ENCODE results near the gene CMBL. TPM values are rescaled to one million over a fixed set of nuclear protein-coding genes. Genes with fewer than 3 reads are reported as not detected.
A peak's percentile ranks its signal among the peaks of the same experiment; 100 is the strongest.

The CMBL gene
- polyA plus RNA-seq, 5 donors, result 18.8 to 22.8 (median 22.0) TPM

GRCh38 chr5:10335711-10336470, 28.2 kb upstream of the CMBL start:
- no peak for DNase-seq

DNA sequence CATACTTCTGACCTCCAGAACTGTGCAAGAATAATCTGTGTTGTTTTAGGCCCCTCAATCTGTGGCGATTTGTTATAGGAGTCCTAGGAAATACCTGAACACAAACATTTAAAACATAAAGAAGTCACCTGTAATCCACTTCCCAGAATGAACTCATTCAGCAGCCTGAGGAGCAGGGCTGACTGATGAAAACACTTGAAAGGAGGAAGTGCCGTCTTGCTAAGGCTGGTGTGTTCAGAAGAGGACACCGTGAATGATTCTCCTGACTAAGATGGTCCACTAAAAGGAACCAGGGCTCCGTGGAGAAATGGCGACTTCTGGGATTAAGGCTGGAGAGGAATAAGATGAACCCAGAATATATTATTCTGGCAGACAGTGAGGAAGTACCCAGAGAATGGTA, 27.1 kb upstream of the CMBL start:
- no peak for DNase-seq

DNA sequence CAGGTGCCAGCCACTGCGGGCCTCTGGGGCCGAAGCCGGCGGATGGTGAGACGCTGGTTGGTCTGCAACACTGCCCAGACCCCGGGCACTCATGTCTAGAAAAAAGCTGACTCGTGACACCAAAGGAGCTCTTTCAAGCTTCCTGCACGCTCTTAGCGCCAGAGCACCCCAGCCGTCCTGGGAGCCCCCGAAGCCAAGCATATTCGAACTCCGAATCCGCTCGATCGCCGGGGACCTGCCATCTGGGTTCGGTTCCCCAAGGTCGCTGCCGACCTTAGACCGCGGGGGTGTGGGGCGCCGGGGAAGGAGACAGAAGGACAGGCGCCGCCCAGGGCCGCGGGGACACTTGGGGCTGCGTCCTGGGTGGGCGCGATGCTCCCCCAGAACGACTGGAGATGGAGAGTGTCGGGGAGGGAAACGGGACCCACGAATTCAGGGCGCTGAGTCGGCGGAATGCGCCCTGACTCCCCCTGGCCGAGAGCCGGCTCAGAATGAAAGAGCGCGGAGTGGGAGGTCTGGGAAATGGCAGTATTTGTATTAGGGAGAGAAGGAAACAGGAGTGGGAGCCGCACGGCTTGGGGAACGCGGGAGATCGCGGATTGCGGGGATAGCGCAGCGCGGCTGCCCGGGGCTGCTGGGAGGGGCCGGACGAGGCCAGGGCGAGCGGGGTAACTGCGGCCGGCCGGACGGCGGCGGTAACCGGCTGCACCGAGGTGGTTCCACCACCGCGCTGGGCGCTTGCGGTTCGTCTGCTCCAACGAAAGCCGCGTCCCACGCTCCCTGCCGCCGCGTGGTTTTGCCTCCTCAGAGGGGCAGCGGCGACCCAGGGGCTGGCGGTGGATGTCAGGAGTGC, 25.7 kb upstream of the CMBL start:
- no peak for DNase-seq

GRCh38 chr5:10332301-10332700, 24.6 kb upstream of the CMBL start:
- no peak for DNase-seq

DNA sequence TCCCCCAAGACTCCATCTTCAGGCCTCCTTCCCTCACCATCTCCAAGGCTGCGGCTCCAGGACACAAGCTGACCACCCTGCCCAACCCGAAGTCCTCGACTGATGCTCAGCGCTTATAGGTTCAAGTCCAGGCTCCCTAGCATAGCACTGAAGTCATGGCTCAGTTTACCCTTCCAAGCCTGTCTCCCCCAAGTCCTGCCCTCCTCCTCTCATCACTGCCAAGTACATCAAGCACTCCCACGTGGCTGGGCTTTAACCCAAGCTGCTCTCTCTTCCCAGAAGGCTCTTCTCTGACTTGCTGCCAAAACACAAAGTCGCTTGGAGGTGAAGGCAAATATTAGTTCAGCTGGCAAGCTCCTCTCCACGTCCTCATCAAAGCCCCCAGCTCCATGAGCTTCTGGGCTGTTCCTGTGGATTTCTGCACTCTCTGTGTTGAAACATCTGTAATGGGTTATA, 23.7 kb upstream of the CMBL start:
- peak; percentile 83 to 86 for DNase-seq

DNA sequence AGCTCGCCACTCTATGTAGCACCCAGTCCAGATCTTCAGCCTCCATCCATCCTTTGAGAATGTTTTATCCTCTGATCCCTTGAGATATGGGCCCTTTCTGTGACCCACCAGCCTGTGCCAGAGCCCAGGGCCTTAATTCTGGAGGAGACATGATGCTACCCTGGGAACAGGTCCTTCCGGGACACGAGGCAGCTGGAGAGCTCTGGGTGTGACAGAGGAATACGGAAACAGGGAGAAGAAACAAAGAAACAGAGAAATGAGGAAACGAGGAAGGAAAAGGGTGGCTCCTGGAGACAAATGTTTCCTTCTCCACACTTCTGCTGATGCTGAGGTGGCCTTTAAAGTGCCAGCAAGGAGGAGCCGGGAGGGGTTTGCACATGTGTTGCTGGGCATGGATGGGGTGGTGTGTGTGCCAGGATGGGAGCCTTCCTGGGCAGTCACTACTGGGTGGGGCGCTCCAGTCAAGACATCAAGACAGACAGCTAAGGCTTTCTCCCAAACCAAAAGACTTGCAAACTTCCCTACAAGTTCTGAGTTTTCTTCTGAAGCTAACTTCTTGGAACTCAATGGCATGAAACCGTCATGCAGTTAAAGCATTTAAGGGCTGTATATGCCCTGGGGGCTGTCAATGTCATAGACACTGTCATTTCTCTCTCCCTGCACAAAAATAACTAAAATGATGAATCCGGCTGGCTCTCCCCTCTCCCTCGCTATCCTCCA, 23.0 kb upstream of the CMBL start:
- DNase-seq, result no peak

DNA sequence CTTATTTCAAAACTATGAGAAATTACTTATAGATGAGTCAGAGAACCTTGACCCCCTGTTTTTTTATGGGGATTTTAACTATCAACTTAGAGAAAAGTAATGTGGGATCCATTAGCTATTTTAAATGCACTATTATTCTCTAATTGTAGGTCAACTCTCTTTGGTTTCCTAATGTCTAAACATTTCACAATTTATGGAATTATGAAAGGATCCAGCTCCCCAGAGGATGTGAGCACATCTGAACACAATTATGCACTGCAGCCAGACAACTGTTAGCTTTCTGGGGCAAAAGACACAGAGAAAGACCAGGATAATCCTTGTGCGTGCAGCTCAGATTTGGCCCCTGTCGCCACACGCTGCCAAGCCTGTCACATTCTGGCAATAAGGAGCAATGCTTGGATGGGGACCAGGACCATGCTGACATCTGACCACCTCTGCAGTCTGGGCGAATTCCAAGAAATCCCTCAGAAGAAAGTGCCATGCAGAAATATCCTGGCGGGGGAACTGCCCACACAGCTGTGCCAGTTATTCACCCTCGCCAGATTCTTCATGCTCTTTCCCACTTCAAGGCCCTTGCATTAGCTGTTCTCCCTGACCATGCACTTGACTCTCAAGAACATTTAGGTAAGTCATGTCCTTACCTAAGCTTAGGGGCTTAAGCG, 22.2 kb upstream of the CMBL start:
- DNase-seq, result peak in 1 of 2 donors; percentile 70

DNA sequence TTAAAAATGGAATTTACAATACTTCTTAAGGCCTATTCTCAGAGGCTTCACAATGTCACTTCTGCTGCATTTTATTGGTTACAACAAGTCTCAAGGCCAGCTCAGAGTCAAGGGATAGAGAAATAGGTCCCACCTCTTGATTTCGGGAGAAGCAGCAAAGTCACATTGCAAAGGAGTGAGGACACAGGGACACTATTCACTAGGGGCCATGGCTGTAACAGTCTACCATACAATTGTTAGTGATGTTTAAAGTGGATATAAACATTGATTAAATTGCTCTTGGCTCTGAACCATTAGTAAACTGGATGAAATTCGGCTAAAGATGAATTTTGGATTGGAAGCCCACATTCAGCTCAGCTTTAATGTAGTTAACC, 21.7 kb upstream of the CMBL start:
- DNase-seq, result no peak

GRCh38 chr5:10328323-10328722, 20.6 kb upstream of the CMBL start:
- DNase-seq, result no peak

DNA sequence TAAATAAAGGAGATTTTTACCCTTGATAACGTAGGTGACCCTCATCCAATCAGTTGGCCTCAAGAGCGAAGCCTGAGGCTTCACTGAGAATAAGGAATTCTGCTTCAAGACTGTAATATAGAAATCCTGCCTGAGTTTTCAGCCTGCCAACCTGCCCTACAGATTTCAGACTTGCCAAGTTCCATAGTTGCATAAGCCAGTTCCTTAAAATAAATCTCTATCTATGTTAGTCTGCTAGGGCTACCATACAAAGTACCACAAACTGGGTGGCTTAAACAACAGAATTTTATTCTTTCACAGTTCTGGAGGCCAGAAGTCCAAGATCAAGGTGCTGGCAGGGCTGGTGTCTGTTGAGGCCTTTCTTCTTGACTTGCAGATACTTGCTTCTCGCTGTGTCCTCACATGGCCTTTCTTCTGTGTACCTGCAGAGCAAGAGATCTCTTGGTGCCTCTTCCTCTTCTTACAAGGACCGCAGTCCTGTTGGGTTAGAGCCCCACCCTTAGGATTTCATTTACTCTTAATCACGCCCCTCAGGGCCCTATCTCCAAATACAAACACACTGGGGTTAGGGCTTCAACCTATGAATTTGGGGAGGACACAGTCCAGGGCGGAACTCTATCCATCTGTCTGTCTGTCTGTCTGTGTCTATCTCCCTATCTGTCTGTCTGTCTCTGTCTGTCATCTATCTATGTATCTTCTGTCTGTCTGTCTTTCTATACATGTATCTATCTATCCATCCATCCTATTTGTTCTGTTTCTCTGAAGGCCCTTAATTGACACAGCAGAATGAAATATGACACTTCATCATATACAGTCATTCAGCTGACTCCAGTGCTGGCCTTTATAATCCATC, 17.0 kb upstream of the CMBL start:
- DNase-seq, result no peak

DNA sequence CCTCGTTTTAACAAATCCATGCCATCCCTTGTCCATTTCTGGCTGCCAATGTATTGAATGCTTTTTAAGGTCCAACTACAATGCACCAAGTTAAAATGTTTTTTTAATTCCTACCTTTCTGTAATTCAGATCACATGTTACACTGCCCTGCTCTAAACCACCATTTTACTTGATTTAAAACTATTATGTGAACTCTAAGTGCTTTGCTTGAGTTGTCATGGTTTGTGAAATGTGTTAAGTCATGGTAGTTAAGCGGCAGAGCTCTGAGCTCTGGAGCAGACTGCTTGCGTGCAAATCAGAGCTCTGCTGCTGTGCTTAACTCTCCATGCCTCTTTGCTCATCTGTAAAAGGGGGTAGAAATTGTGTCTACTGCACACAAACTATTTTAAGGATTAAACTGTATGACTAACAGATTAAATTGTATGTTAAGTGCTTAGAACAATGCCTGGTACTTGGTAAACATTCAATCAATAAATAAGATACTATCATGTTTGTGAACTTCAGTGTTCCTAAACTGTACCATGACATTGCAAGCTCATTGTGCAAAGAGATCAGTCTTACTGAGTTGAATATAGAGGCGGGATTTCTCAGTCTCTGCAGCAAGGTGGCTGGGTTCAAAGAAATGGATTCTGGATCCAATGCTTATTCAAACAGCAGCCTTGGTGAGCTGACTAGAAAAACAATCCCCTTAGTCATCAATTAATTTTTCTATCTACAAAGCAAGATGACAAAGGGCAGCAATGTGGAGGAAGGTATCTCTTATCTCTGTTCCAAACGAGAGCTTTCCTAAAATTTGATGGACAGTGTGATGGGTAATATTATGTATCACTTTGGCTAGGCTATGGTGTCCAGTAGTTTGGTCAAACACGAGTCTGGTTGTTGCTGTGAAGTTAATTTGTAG, 16.1 kb upstream of the CMBL start:
- DNase-seq, result no peak

DNA sequence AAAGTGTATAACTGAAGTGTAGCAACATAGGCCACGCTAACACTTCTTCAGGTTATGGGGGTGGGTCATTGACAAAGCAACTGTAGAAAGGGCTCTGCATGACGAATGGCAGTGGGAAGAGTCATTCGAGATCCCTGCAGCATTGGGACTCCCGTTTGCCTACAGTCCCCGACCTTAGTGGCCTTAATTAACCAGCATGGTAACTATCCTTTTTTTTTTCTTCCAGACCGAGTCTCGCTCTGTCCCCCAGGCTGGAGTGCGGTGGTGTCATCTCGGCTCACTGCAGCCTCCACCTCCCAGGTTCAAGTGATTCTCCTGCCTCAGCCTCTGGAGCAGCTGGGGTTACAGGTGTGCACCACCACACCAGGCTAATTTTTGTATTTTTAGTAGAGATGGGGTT, 14.2 kb upstream of the CMBL start:
- no peak for DNase-seq

DNA sequence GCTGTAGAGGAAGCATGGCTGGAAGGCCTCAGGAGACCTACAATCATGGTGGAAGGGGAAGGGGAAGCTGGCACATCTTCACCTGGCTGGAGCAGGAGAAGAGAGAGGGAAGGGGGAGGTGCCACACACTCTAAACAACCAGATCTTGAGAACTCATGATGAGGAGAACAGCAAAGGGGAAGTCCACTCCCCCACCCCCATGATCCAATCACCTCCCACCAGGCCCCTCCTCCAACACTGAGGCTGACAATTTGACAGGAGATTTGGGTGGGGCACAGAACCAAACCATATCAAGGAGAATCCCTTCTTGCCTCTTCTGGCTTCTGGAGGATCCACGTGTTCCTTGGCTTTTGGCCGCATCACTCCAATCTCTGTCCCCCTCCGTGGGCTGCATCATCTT, 13.1 kb upstream of the CMBL start:
- no peak for DNase-seq

GRCh38 chr5:10319202-10319851, 11.6 kb upstream of the CMBL start:
- no peak for DNase-seq

- DNase-seq, result no peak
Observed at GRCh38 chr5:10317825-10318682, 10.4 kb upstream of the CMBL start.

GRCh38 chr5:10315824-10316509, 8.3 kb upstream of the CMBL start:
- no peak for DNase-seq

DNA sequence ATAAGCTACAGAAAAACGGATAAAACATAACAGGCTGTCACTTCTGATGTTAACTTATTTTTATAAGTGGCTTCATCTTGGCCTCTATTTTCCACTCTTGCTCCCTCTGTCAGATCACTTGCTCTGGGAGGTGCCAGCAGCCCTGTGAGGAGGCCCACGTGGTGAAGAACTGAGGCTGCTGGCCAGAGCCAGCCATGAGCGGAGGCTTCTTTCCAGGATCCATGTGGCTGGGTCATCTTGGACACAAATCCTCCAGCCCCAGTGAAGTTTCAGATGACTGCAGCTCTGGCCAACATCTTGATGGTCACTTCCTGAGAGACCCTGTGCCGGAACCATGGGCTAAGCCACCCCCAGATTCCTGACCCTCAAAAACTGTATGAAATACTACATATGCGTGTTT, 7.5 kb upstream of the CMBL start:
- no peak for DNase-seq
